HepG2 (cell line): ENCODE results near the gene GFER. TPM values are rescaled to one million over a fixed set of nuclear protein-coding genes. Genes with fewer than 3 reads are reported as not detected.
A peak's percentile ranks its signal among the peaks of the same experiment; 100 is the strongest.

ENCODE experiments used
- AGO2 ChIP-seq: fragments of 200-400 bp; formaldehyde crosslinking; optimal IDR thresholded peaks from 2 replicates; pipeline ENCODE3; 2017; ENCODE audit warnings: mild to moderate bottlenecking, low read depth, low read length, moderate library complexity
- CBX5 ChIP-seq: sonication (generic); formaldehyde crosslinking; IDR thresholded peaks from 2 replicates; pipeline ENCODE4 v1.4.0; 2020; ENCODE audit warnings: missing genetic modification reagents, borderline replicate concordance
- CENPX ChIP-seq: sonication (generic); formaldehyde crosslinking; IDR thresholded peaks from 2 replicates; pipeline ENCODE4 v1.9.0; 2021; ENCODE audit warnings: mild to moderate bottlenecking, missing genetic modification reagents, moderate library complexity
- MED1 ChIP-seq: sonication (generic); formaldehyde crosslinking; IDR thresholded peaks from 2 replicates; pipeline ENCODE4 v1.4.0; 2020; ENCODE audit warnings: missing genetic modification reagents
- NFYB ChIP-seq: sonication (generic); formaldehyde crosslinking; IDR thresholded peaks from 2 replicates; pipeline ENCODE4 v1.4.0; 2020; ENCODE audit warnings: missing genetic modification reagents
- POLR2G ChIP-seq: fragments of 200-400 bp; formaldehyde crosslinking; IDR thresholded peaks from 2 replicates; pipeline ENCODE4 v1.6.1; 2018; ENCODE audit warnings: mild to moderate bottlenecking, low read depth, low read length, moderate library complexity
- SYNCRIP ChIP-seq: fragments of 200-400 bp; formaldehyde crosslinking; IDR thresholded peaks from 2 replicates; pipeline ENCODE4 v1.6.1; 2018; ENCODE audit warnings: mild to moderate bottlenecking, low read depth, low read length; ENCODE audit not compliant: insufficient read depth
- ZFP1 ChIP-seq: IDR thresholded peaks from 2 replicates; pipeline ENCODE4 v1.6.1; 2016
- ZNF10 ChIP-seq: sonication (generic); formaldehyde crosslinking; IDR thresholded peaks from 2 replicates; pipeline ENCODE4 v1.4.0; 2020; ENCODE audit warnings: mild to moderate bottlenecking, low read depth, missing genetic modification reagents, borderline replicate concordance
- ZNF33A ChIP-seq: sonication (generic); formaldehyde crosslinking; IDR thresholded peaks from 2 replicates; pipeline ENCODE4 v1.5.1; 2020; ENCODE audit warnings: missing genetic modification reagents, mild to moderate bottlenecking, moderate library complexity, borderline replicate concordance
- ZNF354B ChIP-seq: sonication (generic); formaldehyde crosslinking; IDR thresholded peaks from 2 replicates; pipeline ENCODE4 v1.8.0; 2022; ENCODE audit warnings: mild to moderate bottlenecking, missing genetic modification reagents
- ZNF501 ChIP-seq: sonication (generic); formaldehyde crosslinking; IDR thresholded peaks from 2 replicates; pipeline ENCODE4 v1.5.1; 2020; ENCODE audit warnings: mild to moderate bottlenecking, moderate library complexity, missing genetic modification reagents
- ZNF891 ChIP-seq: sonication (generic); formaldehyde crosslinking; IDR thresholded peaks from 2 replicates; pipeline ENCODE4 v1.5.0; 2020; ENCODE audit warnings: mild to moderate bottlenecking, missing genetic modification reagents
- ZSCAN29 ChIP-seq: sonication (generic); formaldehyde crosslinking; conservative IDR thresholded peaks from 2 replicates; pipeline ENCODE4 v1.4.0; 2020; ENCODE audit warnings: mild to moderate bottlenecking, missing genetic modification reagents
- polyA plus RNA-seq, 8 experiments: library from polyadenylated mRNA; depleted of rRNA in 3 of 8; stranded (reverse) in 7 of 8; unstranded in 1 of 8; fragments of >200 nt; fragmentation: Illumina TruSeq in 4 of 8; extraction: Trizol in 4 of 8; gene quantifications; 2 replicates each; pipeline versions ENCODE4 v1.2.1 to v1.2.3, GENCODE V29; 2011 to 2016; ENCODE audit warnings: low read depth in 4 of 8, missing spikeins in 1 of 8, mixed read lengths in 1 of 8; ENCODE audit not compliant: insufficient read depth in 1 of 8
- total RNA-seq, 5 experiments: library from RNA; depleted of rRNA; stranded (reverse); fragments of >200 nt; fragmentation: Illumina TruSeq; extraction: Trizol; gene quantifications; 2 replicates each; pipeline ENCODE4 v1.2.3, GENCODE V29; 2016; ENCODE audit warnings: low read depth in 1 of 5
- TF ChIP-seq, protein P1 (sequence below): sonication (generic); formaldehyde crosslinking; IDR thresholded peaks from 2 replicates; pipeline ENCODE4 v1.9.0; 2021; ENCODE audit warnings: missing genetic modification reagents, borderline replicate concordance
- TF ChIP-seq, protein P2 (sequence below): sonication (generic); formaldehyde crosslinking; IDR thresholded peaks from 2 replicates; pipeline ENCODE4 v1.5.0; 2020; ENCODE audit warnings: mild to moderate bottlenecking, missing genetic modification reagents, borderline replicate concordance
- TF ChIP-seq, protein P3 (sequence below): sonication (generic); formaldehyde crosslinking; conservative IDR thresholded peaks from 2 replicates; pipeline ENCODE4 v1.5.0; 2020; ENCODE audit warnings: missing genetic modification reagents
- TF ChIP-seq, protein P4 (sequence below): sonication (generic); formaldehyde crosslinking; IDR thresholded peaks from 2 replicates; pipeline ENCODE4 v1.9.0; 2021; ENCODE audit warnings: missing genetic modification reagents, borderline replicate concordance

Gene GFER
- total and polyA plus RNA-seq, 2 of the 13 experiments (the other 11 are each of a cell fraction or from before 2014, with no cell fraction given), result 28.6 to 71.7 TPM

DNA sequence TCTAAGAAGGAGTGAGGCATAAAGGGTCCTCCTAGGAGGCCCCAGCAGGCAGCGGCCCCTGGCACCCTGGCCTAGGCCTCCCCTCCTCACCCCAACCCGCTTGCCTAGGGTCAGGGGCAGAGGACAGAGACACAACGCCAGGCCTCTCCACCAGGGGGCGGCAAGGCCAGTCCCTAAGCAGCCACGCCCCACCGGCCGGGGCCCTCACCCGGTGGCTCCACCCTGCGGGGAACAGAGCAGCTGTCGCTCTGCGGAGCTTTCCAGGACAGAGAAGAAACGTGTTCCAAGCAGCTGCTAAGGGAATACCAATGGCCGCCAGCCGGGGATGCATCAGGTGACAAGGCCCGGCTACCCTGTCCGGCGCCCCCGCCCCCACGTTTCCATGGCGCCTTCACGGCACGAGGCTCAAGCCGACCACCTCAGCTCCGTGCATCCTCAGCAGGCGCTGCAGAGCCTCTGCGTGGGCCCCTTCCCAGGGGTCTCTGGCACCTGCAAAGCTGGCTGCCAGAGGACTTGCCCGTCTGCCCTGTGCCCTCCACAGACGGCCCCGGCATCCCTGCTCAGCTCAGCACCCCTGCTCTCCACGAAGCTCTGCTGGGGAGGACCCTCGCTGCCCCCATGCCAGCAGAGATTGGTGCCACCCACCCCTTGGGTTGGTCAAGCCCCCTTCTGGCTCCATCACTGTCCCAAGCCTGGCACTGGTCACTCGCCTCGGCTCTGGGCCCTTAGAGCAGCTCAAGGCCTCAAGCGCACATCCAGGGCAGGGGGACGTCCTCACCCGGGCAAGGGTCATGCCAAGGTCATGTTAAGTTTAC is 20.0 kb downstream of the GFER start (continued):
- TF ChIP-seq, protein P1, sequence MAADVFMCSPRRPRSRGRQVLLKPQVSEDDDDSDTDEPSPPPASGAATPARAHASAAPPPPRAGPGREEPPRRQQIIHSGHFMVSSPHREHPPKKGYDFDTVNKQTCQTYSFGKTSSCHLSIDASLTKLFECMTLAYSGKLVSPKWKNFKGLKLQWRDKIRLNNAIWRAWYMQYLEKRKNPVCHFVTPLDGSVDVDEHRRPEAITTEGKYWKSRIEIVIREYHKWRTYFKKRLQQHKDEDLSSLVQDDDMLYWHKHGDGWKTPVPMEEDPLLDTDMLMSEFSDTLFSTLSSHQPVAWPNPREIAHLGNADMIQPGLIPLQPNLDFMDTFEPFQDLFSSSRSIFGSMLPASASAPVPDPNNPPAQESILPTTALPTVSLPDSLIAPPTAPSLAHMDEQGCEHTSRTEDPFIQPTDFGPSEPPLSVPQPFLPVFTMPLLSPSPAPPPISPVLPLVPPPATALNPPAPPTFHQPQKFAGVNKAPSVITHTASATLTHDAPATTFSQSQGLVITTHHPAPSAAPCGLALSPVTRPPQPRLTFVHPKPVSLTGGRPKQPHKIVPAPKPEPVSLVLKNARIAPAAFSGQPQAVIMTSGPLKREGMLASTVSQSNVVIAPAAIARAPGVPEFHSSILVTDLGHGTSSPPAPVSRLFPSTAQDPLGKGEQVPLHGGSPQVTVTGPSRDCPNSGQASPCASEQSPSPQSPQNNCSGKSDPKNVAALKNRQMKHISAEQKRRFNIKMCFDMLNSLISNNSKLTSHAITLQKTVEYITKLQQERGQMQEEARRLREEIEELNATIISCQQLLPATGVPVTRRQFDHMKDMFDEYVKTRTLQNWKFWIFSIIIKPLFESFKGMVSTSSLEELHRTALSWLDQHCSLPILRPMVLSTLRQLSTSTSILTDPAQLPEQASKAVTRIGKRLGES, result no peak
- peak; percentile 20 for TF ChIP-seq AGO2
- no peak for TF ChIP-seq ZNF10
- TF ChIP-seq SYNCRIP, result no peak
- TF ChIP-seq, protein P2, sequence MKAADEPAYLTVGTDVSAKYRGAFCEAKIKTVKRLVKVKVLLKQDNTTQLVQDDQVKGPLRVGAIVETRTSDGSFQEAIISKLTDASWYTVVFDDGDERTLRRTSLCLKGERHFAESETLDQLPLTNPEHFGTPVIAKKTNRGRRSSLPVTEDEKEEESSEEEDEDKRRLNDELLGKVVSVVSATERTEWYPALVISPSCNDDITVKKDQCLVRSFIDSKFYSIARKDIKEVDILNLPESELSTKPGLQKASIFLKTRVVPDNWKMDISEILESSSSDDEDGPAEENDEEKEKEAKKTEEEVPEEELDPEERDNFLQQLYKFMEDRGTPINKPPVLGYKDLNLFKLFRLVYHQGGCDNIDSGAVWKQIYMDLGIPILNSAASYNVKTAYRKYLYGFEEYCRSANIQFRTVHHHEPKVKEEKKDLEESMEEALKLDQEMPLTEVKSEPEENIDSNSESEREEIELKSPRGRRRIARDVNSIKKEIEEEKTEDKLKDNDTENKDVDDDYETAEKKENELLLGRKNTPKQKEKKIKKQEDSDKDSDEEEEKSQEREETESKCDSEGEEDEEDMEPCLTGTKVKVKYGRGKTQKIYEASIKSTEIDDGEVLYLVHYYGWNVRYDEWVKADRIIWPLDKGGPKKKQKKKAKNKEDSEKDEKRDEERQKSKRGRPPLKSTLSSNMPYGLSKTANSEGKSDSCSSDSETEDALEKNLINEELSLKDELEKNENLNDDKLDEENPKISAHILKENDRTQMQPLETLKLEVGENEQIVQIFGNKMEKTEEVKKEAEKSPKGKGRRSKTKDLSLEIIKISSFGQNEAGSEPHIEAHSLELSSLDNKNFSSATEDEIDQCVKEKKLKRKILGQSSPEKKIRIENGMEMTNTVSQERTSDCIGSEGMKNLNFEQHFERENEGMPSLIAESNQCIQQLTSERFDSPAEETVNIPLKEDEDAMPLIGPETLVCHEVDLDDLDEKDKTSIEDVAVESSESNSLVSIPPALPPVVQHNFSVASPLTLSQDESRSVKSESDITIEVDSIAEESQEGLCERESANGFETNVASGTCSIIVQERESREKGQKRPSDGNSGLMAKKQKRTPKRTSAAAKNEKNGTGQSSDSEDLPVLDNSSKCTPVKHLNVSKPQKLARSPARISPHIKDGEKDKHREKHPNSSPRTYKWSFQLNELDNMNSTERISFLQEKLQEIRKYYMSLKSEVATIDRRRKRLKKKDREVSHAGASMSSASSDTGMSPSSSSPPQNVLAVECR (CRISPR knock-in tag), result peak; percentile 80
- no peak for TF ChIP-seq ZFP1 (CRISPR knock-in tag)
- TF ChIP-seq, protein P3, sequence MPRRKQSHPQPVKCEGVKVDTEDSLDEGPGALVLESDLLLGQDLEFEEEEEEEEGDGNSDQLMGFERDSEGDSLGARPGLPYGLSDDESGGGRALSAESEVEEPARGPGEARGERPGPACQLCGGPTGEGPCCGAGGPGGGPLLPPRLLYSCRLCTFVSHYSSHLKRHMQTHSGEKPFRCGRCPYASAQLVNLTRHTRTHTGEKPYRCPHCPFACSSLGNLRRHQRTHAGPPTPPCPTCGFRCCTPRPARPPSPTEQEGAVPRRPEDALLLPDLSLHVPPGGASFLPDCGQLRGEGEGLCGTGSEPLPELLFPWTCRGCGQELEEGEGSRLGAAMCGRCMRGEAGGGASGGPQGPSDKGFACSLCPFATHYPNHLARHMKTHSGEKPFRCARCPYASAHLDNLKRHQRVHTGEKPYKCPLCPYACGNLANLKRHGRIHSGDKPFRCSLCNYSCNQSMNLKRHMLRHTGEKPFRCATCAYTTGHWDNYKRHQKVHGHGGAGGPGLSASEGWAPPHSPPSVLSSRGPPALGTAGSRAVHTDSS (CRISPR knock-in tag), result no peak
- peak; percentile 47 for TF ChIP-seq MED1 (CRISPR knock-in tag)
- TF ChIP-seq CBX5 (CRISPR knock-in tag), result no peak
- no peak for TF ChIP-seq POLR2G
- TF ChIP-seq ZSCAN29 (CRISPR knock-in tag), result no peak
- TF ChIP-seq ZNF501 (CRISPR knock-in tag), result no peak
- TF ChIP-seq CENPX, result no peak
- no peak for TF ChIP-seq ZNF891 (CRISPR knock-in tag)
- TF ChIP-seq NFYB (CRISPR knock-in tag), result no peak
- TF ChIP-seq, protein P4, sequence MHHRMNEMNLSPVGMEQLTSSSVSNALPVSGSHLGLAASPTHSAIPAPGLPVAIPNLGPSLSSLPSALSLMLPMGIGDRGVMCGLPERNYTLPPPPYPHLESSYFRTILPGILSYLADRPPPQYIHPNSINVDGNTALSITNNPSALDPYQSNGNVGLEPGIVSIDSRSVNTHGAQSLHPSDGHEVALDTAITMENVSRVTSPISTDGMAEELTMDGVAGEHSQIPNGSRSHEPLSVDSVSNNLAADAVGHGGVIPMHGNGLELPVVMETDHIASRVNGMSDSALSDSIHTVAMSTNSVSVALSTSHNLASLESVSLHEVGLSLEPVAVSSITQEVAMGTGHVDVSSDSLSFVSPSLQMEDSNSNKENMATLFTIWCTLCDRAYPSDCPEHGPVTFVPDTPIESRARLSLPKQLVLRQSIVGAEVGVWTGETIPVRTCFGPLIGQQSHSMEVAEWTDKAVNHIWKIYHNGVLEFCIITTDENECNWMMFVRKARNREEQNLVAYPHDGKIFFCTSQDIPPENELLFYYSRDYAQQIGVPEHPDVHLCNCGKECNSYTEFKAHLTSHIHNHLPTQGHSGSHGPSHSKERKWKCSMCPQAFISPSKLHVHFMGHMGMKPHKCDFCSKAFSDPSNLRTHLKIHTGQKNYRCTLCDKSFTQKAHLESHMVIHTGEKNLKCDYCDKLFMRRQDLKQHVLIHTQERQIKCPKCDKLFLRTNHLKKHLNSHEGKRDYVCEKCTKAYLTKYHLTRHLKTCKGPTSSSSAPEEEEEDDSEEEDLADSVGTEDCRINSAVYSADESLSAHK (CRISPR knock-in tag), result no peak
- TF ChIP-seq ZNF354B (CRISPR knock-in tag), result no peak
- no peak for TF ChIP-seq ZNF33A (CRISPR knock-in tag)
